Measurements from ENCODE around the gene LYPLA2. TPM values are rescaled to one million over a fixed set of nuclear protein-coding genes. Genes with fewer than 3 reads are reported as not detected.

The LYPLA2 gene
- total and polyA plus RNA-seq, 2 donors (not counting 3 experiments of a cell fraction or from before 2014, with no cell fraction given): 110 to 137 TPM

GRCh38 chr1:23798662-23799142, 7.8 kb downstream of the LYPLA2 start:
- POLR2A ChIA-PET: interaction anchor here (1.8 kb wide), 1 partner anchor 21 kb away, joined by 5 read pairs; the partner anchor contains the start of gene PITHD1
- intact Hi-C loops (cut with micrococcal nuclease): loop anchor here (1.0 kb wide), 1 partner anchor 26 kb away; no protein-coding TSS in a partner anchor
- DNase-seq (ENCODE audit: low read depth, low spot score): no peak

More at GRCh38 chr1:23798662-23799142, 7.8 kb downstream of the LYPLA2 start:
- Histone ChIP-seq H3K9ac (replicated peaks; ENCODE audit: extremely low read depth, insufficient read depth, low read length) (no peak overlapping the region), H4K20me1 (replicated peaks; ENCODE audit: control insufficient read depth, extremely low read depth, insufficient read depth, low read length) (no peaks in the 10 kb centered on the region), H3K9me1 (replicated peaks; ENCODE audit: control insufficient read depth, extremely low read depth, insufficient read depth, low read length) (no peaks in the 10 kb centered on the region), H3K4me1 (ENCODE audit: control insufficient read depth, extremely low read depth, insufficient read depth, low read length) (peaks cover 15% of the 10 kb centered on the region), H3K9me3 (replicated peaks; ENCODE audit: control insufficient read depth, insufficient read depth, low read length) (no peaks in the 10 kb centered on the region), H3K27ac (ENCODE audit: insufficient read depth, low read depth, low read length) (peak overlapping the region; percentile 62), H3K4me2 (ENCODE audit: insufficient read depth, low read length) (no peak overlapping the region), H2AFZ (ENCODE audit: low read depth, low read length) (no peak overlapping the region), H3K79me2 (ENCODE audit: control insufficient read depth, insufficient read depth, low read length) (no peaks in the 10 kb centered on the region), H3K27me3 (ENCODE audit: control insufficient read depth in 2 of 2, insufficient read depth in 2 of 2, low read length in 2 of 2) (no peaks in the 10 kb centered on the region), H3K4me3 (replicated peaks in 1 of 3; ENCODE audit: insufficient read depth in 1 of 3, low read depth in 1 of 3, low read length in 3 of 3) (no peak overlapping the region), H3K36me3 (ENCODE audit: control insufficient read depth in 2 of 2, extremely low read depth in 1 of 2, insufficient read depth in 2 of 2, low read length in 2 of 2) (peaks cover 0 to 34% of the 10 kb centered on the region in 2 experiments)
- peak in 1 of 2 donors; percentile 16 for TF ChIP-seq CTCF (IDR thresholded peaks at IDR 0.05; ENCODE audit: extremely low read depth in 1 of 2, insufficient read depth in 1 of 2, low read depth in 1 of 2, low read length in 2 of 2)
- no peak for TF ChIP-seq GATA2 (IDR thresholded peaks at IDR 0.05; ENCODE audit: insufficient read depth, insufficient read length, low read depth, low read length)
- CTCF ChIA-PET: interaction anchor here (2.4 to 4.6 kb wide), 3 partner anchors 12 to 27 kb away, joined by 11 to 43 read pairs (median 15); partner anchors contain the start of gene PITHD1
- no TSS peak for BruUV-seq (replicated peaks)
- FAIRE-seq: no peak
- dilution Hi-C loops (cut with MboI; ENCODE audit: extremely low pct_ligation_motif_present, low sequenced_read_pairs): no loop called here
